Measurements from ENCODE around the gene SMCP.

SMCP gene

DNA sequence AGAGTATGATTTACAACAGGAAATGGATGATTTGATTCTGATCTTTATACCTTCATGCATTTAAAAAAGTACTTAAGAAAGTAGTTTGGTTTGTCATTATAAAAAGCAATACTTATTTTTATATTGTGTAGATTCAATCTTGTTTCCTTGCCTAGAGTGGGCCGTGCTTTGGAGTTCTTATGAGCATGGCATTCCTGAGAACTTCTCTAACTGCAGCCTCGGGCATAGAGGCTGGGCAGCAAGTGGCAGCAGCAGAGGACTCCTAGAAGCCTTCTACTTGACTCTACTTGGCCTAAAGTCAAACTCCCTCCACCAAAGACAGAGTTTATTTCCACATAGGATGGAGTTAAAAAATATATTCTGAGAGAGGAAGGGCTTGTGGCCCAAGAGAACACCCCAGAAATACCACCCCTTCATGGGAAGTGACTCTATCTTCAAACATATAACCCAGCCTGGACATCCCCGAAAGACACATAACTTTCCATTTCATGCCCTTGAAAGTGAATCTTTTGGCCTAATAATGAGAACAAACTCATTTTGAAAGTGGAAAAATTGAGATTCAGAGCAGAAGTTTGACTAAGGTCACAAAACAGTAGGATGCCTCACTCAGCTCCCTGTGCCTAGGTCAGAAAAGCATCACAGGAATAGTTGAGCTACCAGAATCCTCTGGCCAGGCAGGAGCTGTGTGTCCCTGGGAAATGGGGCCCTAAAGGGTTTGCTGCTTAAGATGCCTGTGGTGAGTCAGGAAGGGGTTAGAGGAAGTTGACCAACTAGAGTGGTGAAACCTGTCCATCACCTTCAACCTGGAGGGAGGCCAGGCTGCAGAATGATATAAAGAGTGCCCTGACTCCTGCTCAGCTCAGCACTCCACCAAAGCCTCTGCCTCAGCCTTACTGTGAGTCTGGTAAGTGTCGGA is 29.8 kb downstream of the SMCP start, which contains the start of gene IVL:
IVL (plus strand) TSS at position 861 of the 916 bp plus-strand sequence. CDS start 1,252 bp downstream, outside the sequence.
- CTCF ChIA-PET: interaction anchor here (0.7 to 9.1 kb wide), 6 partner anchors 9 to 316 kb away, joined by 3 to 48 read pairs (median 4); partner anchors contain the start of gene SMCP
- POLR2A ChIA-PET: interaction anchor here (1.6 kb wide), 1 partner anchor 24 kb away, joined by 3 read pairs; no protein-coding TSS in a partner anchor

DNA sequence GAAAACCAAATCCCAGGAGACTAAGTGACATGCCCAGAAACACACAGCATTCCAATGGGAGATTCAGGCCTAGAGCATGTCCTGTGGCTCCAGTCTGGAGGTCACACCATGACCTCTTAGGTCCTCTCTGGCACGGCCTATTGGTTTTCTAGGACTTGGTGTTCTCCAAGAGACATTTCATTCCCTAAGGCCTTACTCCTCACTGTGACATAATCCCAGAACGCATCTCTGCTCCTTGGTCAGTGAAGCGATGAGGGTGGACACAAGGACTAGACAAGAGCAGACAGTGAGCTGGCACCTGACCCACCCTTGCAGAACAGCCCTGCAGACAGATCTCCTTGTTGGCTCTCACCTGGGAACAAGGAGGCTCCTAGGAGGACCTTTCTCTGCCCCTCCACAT is 31.1 kb downstream of the SMCP start:
- DNase-seq (ENCODE audit: extremely low spot score): no peak
- ChIA-PET POLR2A (interaction anchor here (1.6 kb wide), 1 partner anchor 25 kb away, joined by 3 read pairs; no protein-coding TSS in a partner anchor), CTCF (interaction anchor here (0.7 to 9.1 kb wide), 6 partner anchors 11 to 314 kb away, joined by 3 to 48 read pairs (median 7); partner anchors contain the start of gene SMCP)
- TF ChIP-seq, protein P1, sequence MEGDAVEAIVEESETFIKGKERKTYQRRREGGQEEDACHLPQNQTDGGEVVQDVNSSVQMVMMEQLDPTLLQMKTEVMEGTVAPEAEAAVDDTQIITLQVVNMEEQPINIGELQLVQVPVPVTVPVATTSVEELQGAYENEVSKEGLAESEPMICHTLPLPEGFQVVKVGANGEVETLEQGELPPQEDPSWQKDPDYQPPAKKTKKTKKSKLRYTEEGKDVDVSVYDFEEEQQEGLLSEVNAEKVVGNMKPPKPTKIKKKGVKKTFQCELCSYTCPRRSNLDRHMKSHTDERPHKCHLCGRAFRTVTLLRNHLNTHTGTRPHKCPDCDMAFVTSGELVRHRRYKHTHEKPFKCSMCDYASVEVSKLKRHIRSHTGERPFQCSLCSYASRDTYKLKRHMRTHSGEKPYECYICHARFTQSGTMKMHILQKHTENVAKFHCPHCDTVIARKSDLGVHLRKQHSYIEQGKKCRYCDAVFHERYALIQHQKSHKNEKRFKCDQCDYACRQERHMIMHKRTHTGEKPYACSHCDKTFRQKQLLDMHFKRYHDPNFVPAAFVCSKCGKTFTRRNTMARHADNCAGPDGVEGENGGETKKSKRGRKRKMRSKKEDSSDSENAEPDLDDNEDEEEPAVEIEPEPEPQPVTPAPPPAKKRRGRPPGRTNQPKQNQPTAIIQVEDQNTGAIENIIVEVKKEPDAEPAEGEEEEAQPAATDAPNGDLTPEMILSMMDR (IDR thresholded peaks at IDR 0.05; ENCODE audit: control extremely low read depth, extremely low read depth, low read depth, missing control alignments): no peak

More for the DNA sequence above, 29.8 kb downstream of the SMCP start, which contains the start of gene IVL:
- TF ChIP-seq, protein P1 (IDR thresholded peaks at IDR 0.05; ENCODE audit: control extremely low read depth, extremely low read depth, low read depth, missing control alignments): no peak
- peak; percentile 65 for DNase-seq (ENCODE audit: extremely low spot score)

DNA sequence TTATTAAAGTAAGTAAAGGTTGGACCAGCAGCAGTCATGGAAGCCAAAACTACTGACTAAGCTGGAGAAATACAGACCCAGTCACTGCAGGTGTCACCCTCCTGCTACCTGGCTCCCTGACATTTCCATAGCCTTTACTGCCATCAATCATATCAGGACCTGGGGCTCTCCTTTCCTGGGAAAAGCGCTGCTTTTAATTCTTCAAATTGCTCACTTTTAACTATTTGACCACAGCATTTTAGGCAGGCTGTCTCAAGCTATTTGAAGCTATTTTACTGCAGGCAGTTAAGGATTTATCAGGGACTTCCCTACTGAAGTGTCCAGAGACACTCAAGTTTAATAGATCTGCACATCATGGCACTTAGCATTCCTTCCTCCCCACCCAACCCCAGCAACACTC is 34.3 kb downstream of the SMCP start:
- TF ChIP-seq, protein P1 (IDR thresholded peaks at IDR 0.05; ENCODE audit: control extremely low read depth, extremely low read depth, low read depth, missing control alignments): no peak
- no peak for DNase-seq (ENCODE audit: extremely low spot score)
- CTCF ChIA-PET: interaction anchor here (1.1 to 9.1 kb wide), 3 partner anchors 14 to 41 kb away, joined by 3 to 48 read pairs (median 8); no protein-coding TSS in a partner anchor
- POLR2A ChIA-PET: no interaction called here

DNA sequence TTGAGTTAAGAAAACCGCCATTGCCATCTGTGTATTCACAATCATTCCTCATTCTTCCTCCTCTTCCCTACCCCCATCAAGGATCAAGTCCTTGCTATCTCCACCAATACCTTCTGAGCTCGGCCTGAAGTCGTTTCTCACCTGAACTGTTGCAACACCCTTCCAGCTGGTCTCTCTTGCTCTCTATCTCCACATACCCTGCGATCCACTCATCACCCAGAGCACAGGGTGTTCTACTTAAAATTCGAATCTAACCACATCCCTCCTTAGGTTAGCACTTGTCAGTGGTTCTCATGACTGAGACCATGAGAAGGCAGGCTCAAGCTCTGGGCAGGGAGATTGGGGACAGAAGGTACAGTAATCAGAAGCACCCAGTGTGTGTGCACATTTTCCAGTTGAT is 34.8 kb downstream of the SMCP start:
- CTCF ChIA-PET: interaction anchor here (1.5 to 9.1 kb wide), 3 partner anchors 13 to 48 kb away, joined by 5 to 48 read pairs (median 8); no protein-coding TSS in a partner anchor
- no peak for DNase-seq (ENCODE audit: extremely low spot score)
- POLR2A ChIA-PET: no interaction called here
- TF ChIP-seq, protein P1 (IDR thresholded peaks at IDR 0.05; ENCODE audit: control extremely low read depth, extremely low read depth, low read depth, missing control alignments): no peak

DNA sequence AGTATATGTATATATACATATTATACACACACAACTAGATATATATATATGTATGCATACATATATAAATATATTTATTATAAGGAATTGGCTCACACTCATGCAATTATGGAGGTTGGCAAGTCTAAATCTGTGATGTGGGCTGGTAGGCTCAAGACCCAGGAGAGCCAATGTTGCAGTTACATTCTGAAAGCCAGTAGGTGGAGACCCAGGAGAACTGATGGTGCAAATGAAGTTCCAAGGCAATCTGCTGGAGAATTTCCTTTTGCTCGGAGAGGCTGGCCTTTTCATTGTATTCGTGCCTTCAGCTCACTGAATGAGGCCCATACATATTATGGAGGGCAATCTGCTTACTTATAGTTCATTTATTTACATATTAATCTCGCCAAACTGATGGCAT is 39.7 kb downstream of the SMCP start:
- DNase-seq (ENCODE audit: extremely low spot score): no peak
- TF ChIP-seq, protein P1 (IDR thresholded peaks at IDR 0.05; ENCODE audit: control extremely low read depth, extremely low read depth, low read depth, missing control alignments): peak; percentile 23
- CTCF ChIA-PET: interaction anchor here (0.8 to 0.9 kb wide), 2 partner anchors 12 to 306 kb away, joined by 3 read pairs; no protein-coding TSS in a partner anchor
- POLR2A ChIA-PET: no interaction called here

DNA sequence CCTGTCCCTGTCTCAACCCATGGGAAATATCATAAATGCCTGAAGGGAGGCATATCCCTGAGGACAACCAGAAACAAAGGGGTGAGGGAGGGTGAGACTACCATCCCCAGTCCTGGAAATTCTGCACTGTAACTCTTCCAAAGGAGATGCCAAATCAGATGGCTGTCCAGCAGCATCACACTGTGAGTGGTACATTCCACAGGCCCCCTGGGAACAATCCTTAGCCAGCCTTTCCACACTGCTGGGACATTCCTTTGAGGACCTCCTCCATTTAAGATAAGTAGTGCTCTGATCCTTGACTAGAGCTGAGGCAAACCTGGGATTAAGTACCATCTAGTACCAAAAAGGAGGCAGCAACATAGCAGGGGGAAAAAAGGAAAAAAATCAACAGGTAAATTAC is 40.9 kb downstream of the SMCP start:
- TF ChIP-seq, protein P1 (IDR thresholded peaks at IDR 0.05; ENCODE audit: control extremely low read depth, extremely low read depth, low read depth, missing control alignments): no peak
- ChIA-PET POLR2A (no interaction called here), CTCF (interaction anchor here (0.6 to 2.2 kb wide), 2 partner anchors 49 to 310 kb away, joined by 3 to 13 read pairs; no protein-coding TSS in a partner anchor)
- no peak for DNase-seq (ENCODE audit: extremely low spot score)
